Measurements from ENCODE around the gene AP1S3.

DNA sequence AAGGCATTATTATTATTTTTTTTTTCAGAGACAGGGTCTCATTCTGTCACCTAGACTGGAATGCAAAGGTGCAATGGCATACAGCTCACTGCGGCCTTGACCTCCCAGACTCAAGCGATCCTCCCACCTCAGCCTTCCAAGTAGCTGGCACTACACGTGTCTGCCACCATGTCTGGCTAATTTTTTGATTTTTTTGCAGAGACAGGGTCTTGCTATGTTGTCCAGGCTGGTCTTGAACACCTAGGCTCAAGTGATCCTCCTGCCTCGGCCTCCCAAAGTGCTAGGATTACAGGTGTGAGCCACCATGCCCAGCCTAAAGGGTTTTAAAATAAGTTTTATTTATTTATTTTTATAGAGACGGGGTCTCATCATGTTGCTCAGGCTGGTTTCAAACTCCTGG is 45.3 kb upstream of the AP1S3 start:
- no peak for TF ChIP-seq POLR2AphosphoS5 (IDR thresholded peaks at IDR 0.05; ENCODE audit: low read depth, low read length)
- TF ChIP-seq SIN3A (IDR thresholded peaks at IDR 0.05; ENCODE audit: borderline replicate concordance, insufficient read depth, low read length) = no peak
- TF ChIP-seq, protein P1, sequence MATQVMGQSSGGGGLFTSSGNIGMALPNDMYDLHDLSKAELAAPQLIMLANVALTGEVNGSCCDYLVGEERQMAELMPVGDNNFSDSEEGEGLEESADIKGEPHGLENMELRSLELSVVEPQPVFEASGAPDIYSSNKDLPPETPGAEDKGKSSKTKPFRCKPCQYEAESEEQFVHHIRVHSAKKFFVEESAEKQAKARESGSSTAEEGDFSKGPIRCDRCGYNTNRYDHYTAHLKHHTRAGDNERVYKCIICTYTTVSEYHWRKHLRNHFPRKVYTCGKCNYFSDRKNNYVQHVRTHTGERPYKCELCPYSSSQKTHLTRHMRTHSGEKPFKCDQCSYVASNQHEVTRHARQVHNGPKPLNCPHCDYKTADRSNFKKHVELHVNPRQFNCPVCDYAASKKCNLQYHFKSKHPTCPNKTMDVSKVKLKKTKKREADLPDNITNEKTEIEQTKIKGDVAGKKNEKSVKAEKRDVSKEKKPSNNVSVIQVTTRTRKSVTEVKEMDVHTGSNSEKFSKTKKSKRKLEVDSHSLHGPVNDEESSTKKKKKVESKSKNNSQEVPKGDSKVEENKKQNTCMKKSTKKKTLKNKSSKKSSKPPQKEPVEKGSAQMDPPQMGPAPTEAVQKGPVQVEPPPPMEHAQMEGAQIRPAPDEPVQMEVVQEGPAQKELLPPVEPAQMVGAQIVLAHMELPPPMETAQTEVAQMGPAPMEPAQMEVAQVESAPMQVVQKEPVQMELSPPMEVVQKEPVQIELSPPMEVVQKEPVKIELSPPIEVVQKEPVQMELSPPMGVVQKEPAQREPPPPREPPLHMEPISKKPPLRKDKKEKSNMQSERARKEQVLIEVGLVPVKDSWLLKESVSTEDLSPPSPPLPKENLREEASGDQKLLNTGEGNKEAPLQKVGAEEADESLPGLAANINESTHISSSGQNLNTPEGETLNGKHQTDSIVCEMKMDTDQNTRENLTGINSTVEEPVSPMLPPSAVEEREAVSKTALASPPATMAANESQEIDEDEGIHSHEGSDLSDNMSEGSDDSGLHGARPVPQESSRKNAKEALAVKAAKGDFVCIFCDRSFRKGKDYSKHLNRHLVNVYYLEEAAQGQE (IDR thresholded peaks at IDR 0.05; ENCODE audit: insufficient read depth in 1 of 2, low read depth in 2 of 2, low read length in 2 of 2) = no peak

All from PFSK-1 (cell line).